ENCODE results near the gene GSX1.
"Not testable (repeated sequence)": the region's sequence is repeated elsewhere in the genome, so short reads cannot be mapped to it uniquely, and the experiment has no call there.

The GSX1 gene

GRCh38 chr13:27792393-27793218 is at the start of gene GSX1:
Gene GSX1 (plus strand): TSS chr13:27792483. CDS start chr13:27792691, 208 bp downstream.
- peak; percentile 24 to 27 for DNase-seq (ENCODE audit: low read depth in 2 of 2)

GRCh38 chr13:27744801-27745200 is 47.5 kb upstream of the GSX1 start:
- DNase-seq (ENCODE audit: low read depth in 2 of 2), result no peak

DNA sequence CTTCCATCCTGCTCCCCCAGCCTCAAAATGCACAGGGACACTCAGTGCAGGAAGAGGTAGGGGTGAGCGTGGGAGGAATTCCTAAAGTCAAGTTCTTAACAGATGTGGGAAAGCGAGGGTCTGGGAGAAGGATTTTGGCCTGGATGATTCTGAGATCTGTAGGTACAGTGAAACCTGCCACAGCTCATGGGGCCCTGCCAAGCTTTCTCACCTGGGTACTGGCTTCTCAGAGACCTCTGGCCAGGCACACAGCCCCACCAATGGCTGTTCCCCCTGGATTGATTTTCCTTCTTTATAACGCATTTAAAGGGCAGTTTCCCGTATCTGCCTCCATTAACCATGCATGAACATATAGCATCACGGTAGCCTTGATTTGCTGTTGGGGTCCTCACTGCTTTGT is 47.0 kb upstream of the GSX1 start:
- DNase-seq (ENCODE audit: low read depth in 2 of 2), result no peak

- not testable (repeated sequence) for DNase-seq (ENCODE audit: low read depth in 2 of 2)
These were observed 44.1 kb upstream of the GSX1 start for GRCh38 chr13:27748143-27748542.

- DNase-seq (ENCODE audit: low read depth in 2 of 2), result no peak
These were observed 40.2 kb upstream of the GSX1 start for GRCh38 chr13:27751953-27752532.

DNA sequence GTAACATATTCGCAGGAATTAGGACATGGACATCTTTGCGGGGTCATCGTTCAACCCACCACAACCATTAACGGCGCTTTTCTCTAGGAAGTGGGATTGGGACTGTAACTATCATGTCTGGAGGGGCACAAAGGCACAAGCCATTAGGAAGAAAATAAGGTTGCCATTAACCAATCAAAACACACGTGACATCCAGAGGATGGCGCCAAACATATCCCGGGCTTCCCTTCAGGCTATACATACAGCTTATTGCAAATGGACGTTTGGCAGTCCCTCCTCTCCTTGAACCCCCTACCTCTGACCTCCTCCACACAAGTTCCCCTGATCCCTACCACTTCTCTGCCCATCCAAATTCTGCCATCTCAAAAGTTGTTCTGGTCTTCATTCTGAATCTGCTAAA is 26.6 kb upstream of the GSX1 start:
- DNase-seq (ENCODE audit: low read depth in 2 of 2), result no peak

DNA sequence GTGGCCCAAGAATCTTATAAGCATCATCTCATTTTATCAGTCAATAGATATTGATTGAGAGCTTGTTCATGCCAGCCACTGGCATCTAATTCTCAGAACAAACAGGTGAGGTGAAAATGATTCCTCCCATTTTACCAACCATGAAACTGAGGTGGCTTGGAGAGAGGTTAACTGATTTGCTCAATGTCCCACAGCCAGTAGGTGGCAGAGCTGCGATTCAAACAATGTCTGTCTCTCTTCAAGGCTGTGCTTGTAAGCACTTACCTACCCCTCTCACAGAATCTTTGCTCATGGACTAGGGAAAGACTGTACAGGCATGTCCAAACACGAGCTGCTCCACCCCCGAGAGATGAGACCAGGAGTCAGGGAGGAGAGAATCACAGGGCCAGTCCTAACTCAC is 21.5 kb upstream of the GSX1 start:
- no peak for DNase-seq (ENCODE audit: low read depth in 2 of 2)

GRCh38 chr13:27772651-27773425 is 19.4 kb upstream of the GSX1 start:
- DNase-seq (ENCODE audit: low read depth in 2 of 2), result no peak

GRCh38 chr13:27774169-27774568 is 18.1 kb upstream of the GSX1 start:
- DNase-seq (ENCODE audit: low read depth in 2 of 2), result no peak

- no peak for DNase-seq (ENCODE audit: low read depth in 2 of 2)
These were observed 17.6 kb upstream of the GSX1 start for GRCh38 chr13:27774651-27775050.

- DNase-seq (ENCODE audit: low read depth in 2 of 2), result no peak
These were observed 16.3 kb upstream of the GSX1 start for GRCh38 chr13:27775943-27776342.

DNA sequence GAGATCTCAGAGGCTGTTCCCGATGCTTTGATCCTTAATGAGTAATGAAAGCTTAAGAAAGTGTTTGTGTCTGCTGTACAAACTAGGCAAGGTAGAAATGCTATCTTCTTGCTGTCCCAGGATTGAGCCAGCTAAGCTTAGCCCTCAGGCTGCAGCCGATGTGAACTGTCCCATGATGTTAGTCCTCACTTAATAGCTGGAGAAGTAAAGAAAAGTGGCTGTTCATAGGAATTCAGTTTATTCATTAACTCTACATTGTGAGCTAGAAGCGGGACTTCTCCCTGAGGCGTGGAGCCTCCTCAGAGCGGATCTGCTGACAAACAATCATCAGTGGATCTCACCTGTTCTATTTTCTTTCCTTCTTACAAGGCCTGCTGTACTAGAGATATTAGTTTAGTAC is 10.1 kb upstream of the GSX1 start:
- no peak for DNase-seq (ENCODE audit: low read depth in 2 of 2)

DNA sequence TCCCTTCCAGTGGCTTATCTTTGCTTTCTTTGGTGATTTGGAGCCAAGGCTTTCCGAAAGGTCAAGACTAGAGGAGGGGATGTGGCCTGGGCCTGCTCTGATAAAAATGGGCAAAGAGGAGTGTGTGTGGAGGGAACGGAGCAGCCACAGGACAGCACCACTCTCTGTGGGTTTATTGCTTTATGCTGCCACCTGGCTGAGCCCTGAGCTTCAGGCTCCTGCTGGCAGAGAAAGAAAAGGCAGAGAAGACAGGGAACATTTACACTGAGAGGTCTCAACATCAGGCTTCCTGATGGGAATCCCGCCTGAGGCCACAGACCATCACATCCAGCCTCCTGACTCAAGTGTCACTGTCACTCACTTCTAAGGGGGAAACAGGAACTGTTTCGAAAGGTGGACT is 9.2 kb upstream of the GSX1 start:
- DNase-seq (ENCODE audit: low read depth in 2 of 2), result no peak

GRCh38 chr13:27788271-27788670 is 4.0 kb upstream of the GSX1 start:
- no peak for DNase-seq (ENCODE audit: low read depth in 2 of 2)

- DNase-seq (ENCODE audit: low read depth in 2 of 2), result no peak
These were observed 3.2 kb upstream of the GSX1 start for GRCh38 chr13:27789153-27789494.

DNA sequence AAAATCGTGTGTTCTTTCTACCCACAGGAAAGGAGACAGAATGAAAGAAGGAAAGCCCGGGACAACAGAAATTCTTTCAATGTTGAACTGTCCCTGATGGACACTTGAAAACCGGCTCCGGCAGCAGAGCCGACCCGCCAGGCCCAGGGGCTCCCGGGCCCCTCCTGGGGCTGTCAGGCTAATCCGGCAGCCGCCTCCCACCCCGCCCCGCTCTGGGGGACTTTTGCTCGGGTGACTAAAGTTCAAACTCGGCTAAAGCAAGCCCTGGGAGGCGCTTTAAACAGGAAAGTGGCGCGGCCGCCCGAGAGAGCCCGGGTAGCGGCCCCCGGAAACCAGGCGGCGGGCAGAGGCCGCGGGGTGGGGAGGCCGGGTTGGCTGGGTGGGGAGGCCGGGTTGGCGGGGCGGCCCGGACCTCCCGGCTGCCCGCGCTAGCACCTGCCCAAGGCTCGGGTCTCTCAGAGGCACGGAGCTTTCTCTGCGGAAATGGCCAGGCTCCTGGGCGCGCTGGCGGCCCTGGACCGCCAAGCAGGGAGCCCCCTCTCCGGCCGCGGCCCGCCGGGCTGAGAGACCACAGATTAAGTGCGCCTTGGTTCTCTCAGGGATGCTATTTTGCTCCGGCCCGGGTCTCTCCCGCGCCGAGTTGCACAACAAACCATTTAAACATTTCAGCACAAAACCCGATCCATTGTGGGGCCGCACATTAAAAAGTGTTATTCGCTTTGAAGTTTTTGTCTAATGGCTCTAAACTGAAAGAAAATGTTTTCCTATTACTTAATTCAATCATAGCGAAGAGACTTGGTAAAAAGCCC is 2.6 kb upstream of the GSX1 start:
- DNase-seq (ENCODE audit: low read depth in 2 of 2), result no peak

DNA sequence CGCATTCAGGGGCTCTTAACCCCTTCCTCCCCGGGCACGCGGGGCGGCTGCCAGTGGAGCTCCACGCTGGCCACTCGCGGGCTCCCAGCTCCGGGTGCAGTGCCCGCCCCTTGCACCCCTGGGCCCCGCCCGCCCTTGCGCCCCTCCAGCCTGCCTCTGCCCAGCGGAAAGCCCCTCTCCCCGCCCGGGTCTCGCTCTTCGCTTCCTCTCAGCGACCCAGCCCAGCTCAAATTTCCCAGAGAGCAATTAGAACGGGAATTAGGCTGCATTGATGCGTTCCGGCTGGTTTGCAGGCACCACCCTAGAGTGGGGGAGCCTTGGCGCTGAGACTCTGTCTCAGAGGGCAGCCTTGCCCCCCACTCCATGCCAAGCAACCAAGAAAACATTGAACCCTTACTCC is 1.8 kb upstream of the GSX1 start:
- no peak for DNase-seq (ENCODE audit: low read depth in 2 of 2)

GRCh38 chr13:27791146-27791900 is 960 bp upstream of the GSX1 start:
- no peak for DNase-seq (ENCODE audit: low read depth in 2 of 2)

GRCh38 chr13:27791901-27792392 is 336 bp upstream of the GSX1 start:
- DNase-seq (ENCODE audit: low read depth in 2 of 2), result no peak

- no peak for DNase-seq (ENCODE audit: low read depth in 2 of 2)
These were observed 1.5 kb downstream of the GSX1 start for GRCh38 chr13:27793507-27794367.
